Prostate gland (tissue), 2 donors: Measurements from ENCODE around the gene GSE1. TPM values are rescaled to one million over a fixed set of nuclear protein-coding genes. Genes with fewer than 3 reads are reported as not detected.

Experiments used
- DNase-seq: peaks from one replicate; pipeline ENCODE4 v3.0.0-alpha.2; 2019; ENCODE audit warnings: low spot score
- H3K27ac ChIP-seq, 2 donors: fragments of 200-600 bp; sonication (generic); 2 replicates each; pipeline ENCODE4 v1.5.1; 2017 to 2019
- H3K27me3 ChIP-seq: fragments of 200-600 bp; sonication (generic); replicated peaks from 2 replicates; pipeline ENCODE4 v1.5.1; 2019; ENCODE audit not compliant: insufficient read depth
- H3K36me3 ChIP-seq, 2 donors: fragments of 200-600 bp; sonication (generic); 1 replicate in 1 of 2; 2 replicates in 1 of 2; pipeline versions ENCODE4 v1.5.1 to v1.8.1; 2017 to 2019
- H3K4me1 ChIP-seq: fragments of 200-600 bp; sonication (generic); replicated peaks from 2 replicates; pipeline ENCODE4 v1.5.1; 2019
- H3K4me3 ChIP-seq, 2 donors: fragments of 200-600 bp; sonication (generic); 2 replicates each; pipeline ENCODE4 v1.5.1; 2017 to 2019
- H3K9me3 ChIP-seq: fragments of 200-600 bp; sonication (generic); 2 replicates; pipeline ENCODE4 v1.5.1; 2017
- CTCF ChIP-seq, 4 experiments: fragments of 200-600 bp in 2 of 4; fragments of 450-650 bp in 2 of 4; sonication (generic) in 2 of 4; IDR thresholded peaks; 1 replicate in 3 of 4; 2 replicates in 1 of 4; pipeline ENCODE4 v1.5.1; 2016 to 2019; ENCODE audit warnings: antibody characterized with exemption in 4 of 4, mild to moderate bottlenecking in 2 of 4, moderate library complexity in 2 of 4
- POLR2A ChIP-seq: fragments of 450-650 bp; IDR thresholded peaks from one replicate; pipeline ENCODE4 v1.6.1; 2016; ENCODE audit warnings: antibody characterized with exemption, mild to moderate bottlenecking
- POLR2AphosphoS5 ChIP-seq: sonication (generic); formaldehyde crosslinking; IDR thresholded peaks from one replicate; pipeline ENCODE4 v1.6.1; 2017; ENCODE audit warnings: antibody characterized with exemption
- WGBS: methylation state at CpG from one replicate; pipeline ENCODE4 v1.1.5; 2018; 5-methylcytosine and 5-hydroxymethylcytosine counted together
- intact Hi-C: fragments of 100-400 bp; cut with DNase I; formaldehyde crosslinking; loops from one replicate; pipeline ENCODE4 v1.14.2; 2022
- total RNA-seq, 2 donors: library from RNA; depleted of rRNA; stranded (reverse); fragments of >200 nt; gene quantifications; one replicate each; pipeline ENCODE4 v1.1.0, GENCODE V29; 2016

The GSE1 gene
- total RNA-seq, 2 donors from 2014 or later = 41.4 to 146 TPM

- 49% methylated on average over 6 of the region's 6 CpGs for WGBS
- intact Hi-C loops = no loop called here
- TF ChIP-seq POLR2AphosphoS5 = no peak
- no peak for TF ChIP-seq CTCF (IDR thresholded peaks at IDR 0.05)
- no peak for TF ChIP-seq POLR2A
- no peaks in the 10 kb centered on the region for H3K27me3 ChIP-seq
- peaks cover 25% of the 10 kb centered on the region for H3K4me1 ChIP-seq
- no peaks in the 10 kb centered on the region for H3K9me3 ChIP-seq
- no peak for DNase-seq
- H3K36me3 ChIP-seq = no peaks in the 10 kb centered on the region
- H3K27ac ChIP-seq = no peak overlapping the region
- no peak overlapping the region for H3K4me3 ChIP-seq
Measured at GRCh38 chr16:85622683-85623082, 9.6 kb downstream of the GSE1 start.

GRCh38 chr16:85623250-85623649 lies 10.1 kb downstream of the GSE1 start:
- Histone ChIP-seq H3K4me3 (no peak overlapping the region), H3K9me3 (no peaks in the 10 kb centered on the region), H3K36me3 (no peaks in the 10 kb centered on the region), H3K27me3 (no peaks in the 10 kb centered on the region), H3K27ac (no peak overlapping the region), H3K4me1 (peaks cover 25% of the 10 kb centered on the region)
- intact Hi-C loops = no loop called here
- 93% methylated on average over 11 of the region's 11 CpGs for WGBS
- DNase-seq = no peak
- no peak for TF ChIP-seq POLR2AphosphoS5
- TF ChIP-seq CTCF (IDR thresholded peaks at IDR 0.05) = no peak
- no peak for TF ChIP-seq POLR2A

GRCh38 chr16:85623997-85624601 lies 11.0 kb downstream of the GSE1 start:
- no peak for TF ChIP-seq POLR2AphosphoS5
- no peak for TF ChIP-seq POLR2A
- TF ChIP-seq CTCF (IDR thresholded peaks at IDR 0.05) = no peak
- no peaks in the 10 kb centered on the region for H3K36me3 ChIP-seq
- no peak overlapping the region for H3K4me3 ChIP-seq
- intact Hi-C loops = no loop called here
- no peak overlapping the region for H3K27ac ChIP-seq
- H3K4me1 ChIP-seq = peaks cover 25% of the 10 kb centered on the region
- 92% methylated on average over 21 of the region's 21 CpGs for WGBS
- H3K27me3 ChIP-seq = no peaks in the 10 kb centered on the region
- no peaks in the 10 kb centered on the region for H3K9me3 ChIP-seq
- no peak for DNase-seq

- DNase-seq = no peak
- H3K27ac ChIP-seq = no peak overlapping the region
- no peaks in the 10 kb centered on the region for H3K9me3 ChIP-seq
- no peaks in the 10 kb centered on the region for H3K27me3 ChIP-seq
- no peak overlapping the region for H3K4me3 ChIP-seq
- TF ChIP-seq CTCF (IDR thresholded peaks at IDR 0.05) (no peak), POLR2AphosphoS5 (no peak), POLR2A (no peak)
- no peaks in the 10 kb centered on the region for H3K36me3 ChIP-seq
- WGBS = 95% methylated on average over 17 of the region's 17 CpGs
- peaks cover 25% of the 10 kb centered on the region for H3K4me1 ChIP-seq
- intact Hi-C loops = no loop called here
Measured at GRCh38 chr16:85624646-85625045, 11.5 kb downstream of the GSE1 start.

- intact Hi-C loops = no loop called here
- no peak for DNase-seq
- no peaks in the 10 kb centered on the region for H3K27me3 ChIP-seq
- no peak overlapping the region for H3K27ac ChIP-seq
- peaks cover 25% of the 10 kb centered on the region for H3K4me1 ChIP-seq
- no peaks in the 10 kb centered on the region for H3K9me3 ChIP-seq
- no peak for TF ChIP-seq POLR2A
- no peak overlapping the region for H3K4me3 ChIP-seq
- H3K36me3 ChIP-seq = no peaks in the 10 kb centered on the region
- 92% methylated on average over 27 of the region's 27 CpGs for WGBS
Measured at GRCh38 chr16:85625053-85625452, 11.9 kb downstream of the GSE1 start.
